Lower leg skin (tissue), 3 donors: Measurements from ENCODE around the gene ATP6V1F.

Source experiments
- CTCF ChIP-seq, 3 donors: fragments of 450-650 bp; IDR thresholded peaks; one replicate each; pipeline ENCODE4 v1.5.1; 2016; ENCODE audit warnings: antibody characterized with exemption in 3 of 3, mild to moderate bottlenecking in 3 of 3, moderate library complexity in 2 of 3
- POLR2A ChIP-seq, 2 donors: fragments of 450-650 bp; IDR thresholded peaks; one replicate each; pipeline ENCODE4 v1.6.1; 2016 to 2017; ENCODE audit warnings: antibody characterized with exemption in 2 of 2, mild to moderate bottlenecking in 1 of 2, moderate library complexity in 1 of 2

GRCh38 chr7:128872394-128872824 is 9.8 kb downstream of the ATP6V1F start:
- TF ChIP-seq CTCF (IDR thresholded peaks at IDR 0.05) (no peak), POLR2A (IDR thresholded peaks at IDR 0.05) (no peak)
